Measurements from ENCODE around the gene SERPINA6.

Gene SERPINA6

DNA sequence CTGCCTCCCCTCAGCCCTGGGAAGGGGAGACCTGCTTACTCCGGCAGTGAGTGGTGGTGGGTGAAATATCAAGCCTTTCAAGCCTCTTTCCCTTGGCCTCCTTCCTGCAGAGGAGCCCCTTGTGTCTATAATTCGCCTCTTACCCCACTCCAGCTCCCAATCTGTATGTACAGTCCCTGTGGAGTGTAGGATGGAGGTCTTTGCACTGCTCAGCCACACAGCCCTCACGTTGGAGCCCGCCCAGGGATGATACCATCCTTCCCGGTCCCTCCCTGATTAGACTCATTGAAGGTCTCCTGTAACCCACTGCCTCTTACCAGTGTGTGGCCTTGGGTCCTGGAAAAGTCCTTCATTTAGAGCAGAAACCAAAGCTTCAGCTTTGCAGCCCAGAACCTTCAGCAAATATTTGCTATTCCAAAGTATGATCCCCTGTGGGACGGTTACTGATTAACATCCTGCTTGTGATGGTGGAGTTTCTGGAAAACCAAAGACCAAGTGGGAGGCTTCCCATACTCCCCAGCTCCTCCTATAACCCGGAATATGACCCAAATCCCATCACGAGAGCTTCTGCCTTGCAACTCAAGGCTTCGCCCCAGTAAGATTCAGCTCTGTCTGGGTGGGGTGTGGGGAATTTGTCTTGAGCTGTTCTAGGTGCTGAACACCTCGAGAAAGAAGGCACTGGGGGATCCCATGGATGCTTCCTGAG lies 30.1 kb downstream of the SERPINA6 start, which contains the start of gene SERPINA10:
SERPINA10 (minus strand) TSS at position 397 of the 706 bp plus-strand sequence. CDS start 2,675 bp downstream, outside the sequence.
- TF ChIP-seq, protein P1, sequence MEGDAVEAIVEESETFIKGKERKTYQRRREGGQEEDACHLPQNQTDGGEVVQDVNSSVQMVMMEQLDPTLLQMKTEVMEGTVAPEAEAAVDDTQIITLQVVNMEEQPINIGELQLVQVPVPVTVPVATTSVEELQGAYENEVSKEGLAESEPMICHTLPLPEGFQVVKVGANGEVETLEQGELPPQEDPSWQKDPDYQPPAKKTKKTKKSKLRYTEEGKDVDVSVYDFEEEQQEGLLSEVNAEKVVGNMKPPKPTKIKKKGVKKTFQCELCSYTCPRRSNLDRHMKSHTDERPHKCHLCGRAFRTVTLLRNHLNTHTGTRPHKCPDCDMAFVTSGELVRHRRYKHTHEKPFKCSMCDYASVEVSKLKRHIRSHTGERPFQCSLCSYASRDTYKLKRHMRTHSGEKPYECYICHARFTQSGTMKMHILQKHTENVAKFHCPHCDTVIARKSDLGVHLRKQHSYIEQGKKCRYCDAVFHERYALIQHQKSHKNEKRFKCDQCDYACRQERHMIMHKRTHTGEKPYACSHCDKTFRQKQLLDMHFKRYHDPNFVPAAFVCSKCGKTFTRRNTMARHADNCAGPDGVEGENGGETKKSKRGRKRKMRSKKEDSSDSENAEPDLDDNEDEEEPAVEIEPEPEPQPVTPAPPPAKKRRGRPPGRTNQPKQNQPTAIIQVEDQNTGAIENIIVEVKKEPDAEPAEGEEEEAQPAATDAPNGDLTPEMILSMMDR (conservative IDR thresholded peaks at IDR 0.05; ENCODE audit: low read depth, low read length) = no peak
- no peak within 1 kb of the TSS for H3K4me3 ChIP-seq (ENCODE audit: low read depth, low read length)

DNA sequence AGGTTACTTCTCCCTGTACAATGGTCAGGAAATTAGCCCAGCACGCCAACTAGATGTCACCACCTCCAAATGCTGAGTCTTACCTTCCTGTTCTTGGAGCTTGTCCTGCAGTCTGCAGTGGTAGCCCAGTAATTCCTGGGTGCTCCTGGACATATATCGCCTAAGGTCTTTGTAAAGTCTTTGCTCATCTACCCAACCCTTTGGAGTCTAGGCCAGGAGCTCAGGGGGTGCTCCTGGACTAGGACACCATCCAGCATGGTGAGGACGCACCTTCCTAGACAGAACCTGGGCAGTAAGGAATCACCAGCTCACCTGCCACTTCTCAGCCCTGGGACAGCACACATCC lies 30.6 kb downstream of the SERPINA6 start:
- H3K4me3 ChIP-seq (ENCODE audit: low read depth, low read length) = no peak overlapping the region
- TF ChIP-seq, protein P1 (conservative IDR thresholded peaks at IDR 0.05; ENCODE audit: low read depth, low read length) = no peak
- DNase-seq (ENCODE audit: low read depth) = no peak

More for the DNA sequence above, 30.1 kb downstream of the SERPINA6 start, which contains the start of gene SERPINA10:
- DNase-seq (ENCODE audit: low read depth) = no peak

DNA sequence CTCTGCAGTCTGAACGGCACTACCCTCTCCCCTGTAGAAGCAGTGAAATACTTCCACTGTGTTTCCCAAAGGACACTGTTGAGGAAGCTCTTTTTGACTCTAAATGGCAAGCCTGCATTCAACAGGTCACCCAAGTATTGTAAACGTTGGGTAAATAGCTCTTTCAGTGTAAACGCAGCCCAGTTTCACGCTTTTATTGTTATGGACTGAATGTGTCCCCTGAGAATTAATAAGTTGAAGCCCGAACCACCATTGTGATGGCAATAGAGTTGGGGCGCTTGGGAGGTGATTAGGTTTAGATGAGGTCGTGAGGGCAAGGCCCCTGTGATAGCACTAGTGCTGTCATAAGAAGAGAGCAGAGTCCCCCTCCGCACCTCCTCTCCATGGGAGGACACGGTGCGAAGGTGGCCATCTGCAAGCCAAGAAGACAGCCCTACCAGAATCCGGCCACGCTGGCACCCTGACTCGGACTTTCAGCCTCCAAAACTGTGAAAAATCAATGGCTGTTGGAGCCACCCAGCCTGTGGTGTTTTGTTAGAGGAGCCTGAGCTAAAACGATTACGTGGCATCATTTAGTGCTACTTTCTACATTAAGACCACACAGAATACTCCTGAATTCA lies 31.1 kb downstream of the SERPINA6 start:
- no peak for DNase-seq (ENCODE audit: low read depth)
- H3K4me3 ChIP-seq (ENCODE audit: low read depth, low read length) = no peak overlapping the region
- TF ChIP-seq, protein P1 (conservative IDR thresholded peaks at IDR 0.05; ENCODE audit: low read depth, low read length) = no peak

DNA sequence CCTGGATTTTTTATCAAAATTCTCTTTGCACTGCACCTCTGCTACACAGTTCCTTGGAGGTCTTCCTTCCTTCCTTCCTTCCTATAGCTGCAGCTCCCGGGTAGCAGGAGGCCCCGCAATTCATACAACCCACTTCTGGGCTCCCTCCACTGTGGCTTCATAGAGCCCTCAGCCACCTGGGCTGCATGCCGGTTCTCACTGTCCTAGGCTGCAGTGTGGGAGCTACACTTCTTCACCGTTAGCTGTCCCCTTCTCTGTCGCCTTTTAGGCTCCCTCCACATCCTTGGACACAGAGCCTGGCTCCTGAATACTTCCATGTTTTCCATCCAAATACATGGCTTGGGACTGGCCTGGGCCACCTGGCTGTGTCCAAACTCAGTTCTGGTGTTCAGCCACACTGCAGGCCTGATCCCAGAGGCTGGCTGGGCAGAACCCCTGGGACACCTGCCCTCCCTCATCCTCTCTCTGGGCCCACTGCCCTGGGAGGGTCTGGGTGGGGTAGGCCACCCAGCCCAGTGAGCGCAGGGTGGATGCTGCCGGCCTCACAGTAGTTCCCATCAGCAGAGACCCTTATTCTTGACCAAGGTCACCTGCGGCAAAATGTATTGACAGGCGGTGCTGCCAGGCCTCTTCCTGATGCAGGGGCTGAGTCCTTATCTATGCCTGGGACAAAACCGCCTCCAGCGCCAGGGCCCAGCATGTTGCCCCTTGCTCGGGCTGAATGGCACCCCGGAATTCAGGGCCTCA lies 31.8 kb downstream of the SERPINA6 start:
- no peak for DNase-seq (ENCODE audit: low read depth)
- TF ChIP-seq, protein P1 (conservative IDR thresholded peaks at IDR 0.05; ENCODE audit: low read depth, low read length) = no peak
- H3K4me3 ChIP-seq (ENCODE audit: low read depth, low read length) = no peak overlapping the region

DNA sequence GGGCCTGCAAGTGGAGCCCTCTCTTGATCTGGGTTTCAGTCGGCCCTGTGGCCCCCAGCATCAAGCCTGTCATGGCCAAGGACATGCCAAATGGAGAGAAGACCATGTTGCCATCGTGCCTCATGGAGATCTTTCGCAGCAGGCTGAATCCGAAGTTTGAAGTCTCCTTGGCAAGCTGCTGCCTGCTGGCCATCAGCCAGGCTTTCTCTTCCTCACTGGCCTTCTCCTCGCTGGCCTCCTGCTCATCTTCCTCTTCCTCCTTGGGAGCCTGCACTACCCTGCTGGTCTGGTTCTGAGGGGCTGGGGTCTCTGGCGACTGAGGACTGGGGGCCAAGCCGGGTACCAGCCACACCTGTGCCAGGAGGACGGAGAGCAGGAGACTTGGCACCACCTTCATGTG lies 32.9 kb downstream of the SERPINA6 start:
- no peak for DNase-seq (ENCODE audit: low read depth)
- TF ChIP-seq, protein P1 (conservative IDR thresholded peaks at IDR 0.05; ENCODE audit: low read depth, low read length) = no peak
- H3K4me3 ChIP-seq (ENCODE audit: low read depth, low read length) = no peak overlapping the region

DNA sequence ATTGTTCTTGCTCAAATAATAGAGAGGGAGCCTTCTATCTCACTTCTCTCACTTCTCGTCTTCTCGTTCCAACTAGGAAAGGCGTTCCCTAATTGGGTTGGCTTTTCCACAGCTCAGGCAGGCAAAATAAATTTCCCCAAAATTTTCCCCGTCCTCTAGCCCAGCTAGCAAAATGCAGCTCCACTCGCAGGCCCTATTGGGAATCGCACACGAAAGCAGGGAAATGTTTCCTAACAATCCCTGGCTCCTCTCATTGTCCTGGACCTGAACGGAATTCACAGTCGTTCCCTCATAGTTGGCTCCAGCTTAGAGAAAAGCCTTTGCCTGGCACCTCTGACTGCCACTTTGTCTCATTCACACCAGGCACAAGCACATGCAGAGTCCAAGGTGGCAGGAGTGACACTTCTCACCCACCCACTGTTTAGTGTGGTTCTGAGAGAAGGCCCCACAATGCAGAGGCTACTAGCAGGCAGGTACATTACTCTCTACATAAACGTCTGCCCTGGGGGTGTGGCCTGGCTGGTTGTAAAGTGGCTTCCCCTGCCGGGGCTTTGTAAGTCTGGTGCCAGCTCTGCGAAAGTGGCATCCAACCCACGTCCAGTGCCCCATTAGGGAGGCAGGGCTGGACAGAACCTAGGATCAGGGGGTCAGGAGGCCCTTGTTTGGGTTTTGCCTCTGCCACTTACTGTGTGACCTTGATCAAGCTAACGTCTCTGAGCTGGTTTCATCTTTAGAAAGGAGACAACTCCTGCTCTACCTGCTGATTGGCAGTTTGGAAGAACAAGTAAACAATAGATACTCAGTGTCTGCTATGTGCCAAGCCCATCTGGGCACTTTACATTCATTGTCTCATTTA lies 34.3 kb downstream of the SERPINA6 start:
- no peak overlapping the region for H3K4me3 ChIP-seq (ENCODE audit: low read depth, low read length)
- DNase-seq (ENCODE audit: low read depth) = no peak
- TF ChIP-seq, protein P1 (conservative IDR thresholded peaks at IDR 0.05; ENCODE audit: low read depth, low read length) = no peak
